ENCODE data around the gene HIPK1. TPM values are rescaled to one million over a fixed set of nuclear protein-coding genes. Genes with fewer than 3 reads are reported as not detected.
A peak's percentile ranks its signal among the peaks of the same experiment; 100 is the strongest.
"Not testable (repeated sequence)": the region's sequence is repeated elsewhere in the genome, so short reads cannot be mapped to it uniquely, and the experiment has no call there.

HIPK1 gene
- total RNA-seq, 2 donors from 2014 or later: 43.7 to 75.8 TPM

DNA sequence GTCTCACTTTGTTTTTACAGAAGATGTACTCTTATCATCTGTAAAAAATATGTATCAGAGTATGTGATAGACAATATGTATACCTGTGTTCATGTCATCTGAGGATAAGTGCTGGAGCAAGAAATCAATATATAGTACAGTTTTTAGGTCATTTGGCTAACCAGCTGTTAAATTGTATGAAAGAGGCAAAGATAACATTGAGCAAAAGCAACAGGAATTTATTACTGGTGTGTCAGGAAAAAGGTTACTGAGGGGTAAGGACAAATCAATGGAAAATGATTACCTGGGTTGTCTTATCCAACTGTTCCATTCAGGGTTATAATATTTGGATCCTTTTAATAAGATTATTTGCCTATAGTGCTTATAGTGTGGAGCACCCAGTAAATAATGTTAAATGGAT is 4.9 kb downstream of the HIPK1 start:
- no peak for ATAC-seq
- Mint-ChIP-seq H3K9me3 (no peaks in the 10 kb centered on the region), H3K27ac (peak overlapping the region; percentile 84 to 99), H3K36me3 (peaks cover 5 to 7% of the 10 kb centered on the region in 2 donors)
- DNase-seq (ENCODE audit: low spot score in 2 of 2): no peak

DNA sequence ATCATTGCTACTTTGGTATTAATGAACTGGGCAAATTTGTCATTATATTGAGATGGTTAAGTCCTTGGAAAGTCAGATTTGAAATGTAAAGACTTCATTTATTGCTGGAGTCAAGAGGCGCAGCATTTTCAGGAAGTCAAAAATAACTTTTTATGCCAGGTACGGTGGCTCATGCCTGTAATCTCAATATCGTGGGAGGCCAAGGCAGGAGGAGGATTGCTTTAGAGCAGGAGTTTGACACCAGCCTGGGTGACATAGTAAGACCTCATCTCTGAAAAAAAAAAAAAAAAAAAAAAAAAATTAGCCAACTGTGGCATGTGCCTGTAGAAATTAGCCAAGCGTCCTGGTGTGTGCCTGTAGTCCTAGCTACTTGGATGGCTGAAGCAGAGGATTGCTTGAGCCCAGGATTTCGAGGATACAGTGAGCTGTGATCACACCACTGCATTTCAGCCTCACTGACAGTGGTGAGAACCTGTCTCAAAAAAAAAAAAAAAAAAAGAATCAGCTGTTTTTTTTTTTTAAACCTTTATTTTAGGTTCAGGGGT is 5.5 kb downstream of the HIPK1 start:
- DNase-seq (ENCODE audit: low spot score in 2 of 2): no peak
- no peak for ATAC-seq
- Mint-ChIP-seq H3K27ac (peak overlapping the region; percentile 84 to 99), H3K9me3 (no peaks in the 10 kb centered on the region), H3K36me3 (peaks cover 5 to 7% of the 10 kb centered on the region in 2 donors)

DNA sequence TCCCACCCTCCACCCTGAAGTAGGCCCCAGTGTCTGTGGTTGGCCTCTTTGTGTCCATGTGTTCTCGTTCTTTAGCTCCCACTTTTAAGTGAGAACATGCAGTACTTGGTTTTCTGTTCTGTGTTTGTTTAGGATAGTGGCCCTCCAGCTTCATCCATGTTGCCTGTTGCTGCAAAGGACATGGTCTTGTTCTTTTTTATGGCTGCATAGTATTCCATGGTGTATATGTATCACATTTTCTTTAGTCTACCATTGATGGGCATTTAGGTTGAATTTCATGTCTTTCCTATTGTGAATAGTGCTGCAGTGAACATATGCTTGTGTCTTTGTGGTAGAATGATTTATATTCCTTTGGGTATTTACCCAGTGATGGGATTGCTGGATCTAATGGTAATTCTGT is 6.1 kb downstream of the HIPK1 start:
- Mint-ChIP-seq H3K9me3 (no peaks in the 10 kb centered on the region), H3K36me3 (peaks cover 4 to 8% of the 10 kb centered on the region in 2 donors), H3K27ac (no peak overlapping the region)
- DNase-seq (ENCODE audit: low spot score in 2 of 2) (no peak), ATAC-seq (no peak)

DNA sequence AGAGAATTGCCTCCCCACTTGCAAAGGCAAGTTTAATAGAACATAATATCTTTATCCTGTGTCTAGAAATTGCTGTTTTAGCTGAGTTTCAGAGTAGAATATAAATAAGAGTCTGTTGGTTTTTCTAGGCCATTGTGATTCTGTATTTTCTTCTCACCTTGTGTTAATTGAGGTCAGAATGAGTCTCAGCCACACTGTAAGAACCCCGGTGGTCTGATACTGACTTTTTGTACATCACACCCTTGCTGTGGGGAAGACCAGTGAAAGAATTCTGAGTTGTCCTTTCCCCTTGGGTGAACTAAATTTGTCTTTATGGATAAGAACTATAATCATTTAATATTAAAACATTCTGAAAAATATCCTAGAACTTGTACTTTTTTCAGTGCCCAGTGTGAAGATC is 6.8 kb downstream of the HIPK1 start:
- Mint-ChIP-seq H3K36me3 (peaks cover 5 to 14% of the 10 kb centered on the region in 2 donors), H3K27ac (no peak overlapping the region), H3K9me3 (no peaks in the 10 kb centered on the region)
- DNase-seq (ENCODE audit: low spot score in 2 of 2) (no peak), ATAC-seq (no peak)

DNA sequence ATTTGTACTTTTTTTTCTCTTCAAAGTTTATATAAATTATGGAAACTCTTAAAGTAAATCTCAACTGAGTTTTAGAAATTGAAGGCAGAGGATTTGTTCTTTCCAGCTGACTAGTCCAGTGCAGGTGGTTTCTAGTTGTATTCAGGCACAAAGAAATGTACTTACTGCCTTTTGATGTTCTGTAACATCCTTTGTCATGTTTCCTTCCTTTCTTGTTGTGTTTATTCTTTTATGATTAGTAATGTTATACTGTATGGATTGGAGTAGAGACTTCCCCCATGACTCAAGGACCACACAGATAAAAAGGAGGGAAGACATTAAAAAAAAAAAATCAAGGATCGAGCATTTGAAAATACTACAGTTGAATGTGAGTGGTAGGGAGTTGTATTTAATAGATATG is 8.0 kb downstream of the HIPK1 start:
- ATAC-seq: no peak
- Mint-ChIP-seq H3K9me3 (no peaks in the 10 kb centered on the region), H3K36me3 (peaks cover 5 to 14% of the 10 kb centered on the region in 2 donors), H3K27ac (peak overlapping the region; percentile 7 to 29)
- DNase-seq (ENCODE audit: low spot score in 2 of 2): no peak

DNA sequence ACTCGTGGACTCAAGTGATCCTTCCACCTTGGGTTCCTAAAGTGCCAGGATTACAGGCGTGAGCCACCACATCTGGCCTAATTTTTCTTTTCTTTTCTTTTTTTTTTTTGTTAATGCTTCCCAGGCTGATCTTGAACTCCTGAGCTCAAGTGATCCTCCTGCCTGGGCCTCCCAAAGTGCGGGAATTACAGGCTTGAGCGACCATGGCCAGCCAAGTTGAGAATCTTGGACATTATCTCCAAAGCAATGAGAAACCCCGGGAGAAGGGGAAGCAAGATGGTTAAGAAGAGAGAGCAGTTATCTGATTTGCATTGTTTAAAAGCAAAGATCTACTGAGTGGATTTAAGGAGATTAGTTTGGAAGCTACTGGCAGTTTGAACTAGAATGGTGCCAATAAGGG is 9.1 kb downstream of the HIPK1 start:
- Mint-ChIP-seq H3K27ac (peak overlapping the region; percentile 19 to 29), H3K9me3 (peaks cover 0 to 1% of the 10 kb centered on the region in 2 donors), H3K36me3 (peaks cover 6 to 18% of the 10 kb centered on the region in 2 donors)
- DNase-seq (ENCODE audit: low spot score in 2 of 2): no peak
- no peak for ATAC-seq

DNA sequence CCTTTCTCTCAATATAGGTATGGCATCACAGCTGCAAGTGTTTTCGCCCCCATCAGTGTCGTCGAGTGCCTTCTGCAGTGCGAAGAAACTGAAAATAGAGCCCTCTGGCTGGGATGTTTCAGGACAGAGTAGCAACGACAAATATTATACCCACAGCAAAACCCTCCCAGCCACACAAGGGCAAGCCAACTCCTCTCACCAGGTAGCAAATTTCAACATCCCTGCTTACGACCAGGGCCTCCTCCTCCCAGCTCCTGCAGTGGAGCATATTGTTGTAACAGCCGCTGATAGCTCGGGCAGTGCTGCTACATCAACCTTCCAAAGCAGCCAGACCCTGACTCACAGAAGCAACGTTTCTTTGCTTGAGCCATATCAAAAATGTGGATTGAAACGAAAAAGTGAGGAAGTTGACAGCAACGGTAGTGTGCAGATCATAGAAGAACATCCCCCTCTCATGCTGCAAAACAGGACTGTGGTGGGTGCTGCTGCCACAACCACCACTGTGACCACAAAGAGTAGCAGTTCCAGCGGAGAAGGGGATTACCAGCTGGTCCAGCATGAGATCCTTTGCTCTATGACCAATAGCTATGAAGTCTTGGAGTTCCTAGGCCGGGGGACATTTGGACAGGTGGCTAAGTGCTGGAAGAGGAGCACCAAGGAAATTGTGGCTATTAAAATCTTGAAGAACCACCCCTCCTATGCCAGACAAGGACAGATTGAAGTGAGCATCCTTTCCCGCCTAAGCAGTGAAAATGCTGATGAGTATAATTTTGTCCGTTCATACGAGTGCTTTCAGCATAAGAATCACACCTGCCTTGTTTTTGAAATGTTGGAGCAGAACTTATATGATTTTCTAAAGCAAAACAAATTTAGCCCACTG is 11.5 kb downstream of the HIPK1 start:
- peaks cover 13 to 32% of the 10 kb centered on the region in 2 donors for H3K36me3 Mint-ChIP-seq
- H3K27ac Mint-ChIP-seq: peak overlapping the region; percentile 88 to 96
- peak; percentile 54 to 77 for DNase-seq (ENCODE audit: low spot score in 2 of 2)
- ATAC-seq: peak; percentile 71 to 92
- H3K9me3 Mint-ChIP-seq: peaks cover 0 to 3% of the 10 kb centered on the region in 2 donors

DNA sequence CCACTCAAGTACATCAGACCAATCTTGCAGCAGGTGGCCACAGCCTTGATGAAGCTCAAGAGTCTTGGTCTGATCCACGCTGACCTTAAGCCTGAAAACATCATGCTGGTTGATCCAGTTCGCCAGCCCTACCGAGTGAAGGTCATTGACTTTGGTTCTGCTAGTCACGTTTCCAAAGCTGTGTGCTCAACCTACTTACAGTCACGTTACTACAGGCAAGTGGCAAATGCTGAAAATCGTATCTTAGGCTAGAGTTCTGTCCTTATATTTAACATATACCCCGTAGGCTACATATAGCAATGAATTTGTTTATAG is 12.1 kb downstream of the HIPK1 start:
- Mint-ChIP-seq H3K9me3 (peaks cover 0 to 3% of the 10 kb centered on the region in 2 donors), H3K27ac (peak overlapping the region; percentile 17 to 88), H3K36me3 (peaks cover 13 to 32% of the 10 kb centered on the region in 2 donors)
- DNase-seq (ENCODE audit: low spot score in 2 of 2): no peak
- ATAC-seq: peak in 1 of 2 donors; percentile 12

DNA sequence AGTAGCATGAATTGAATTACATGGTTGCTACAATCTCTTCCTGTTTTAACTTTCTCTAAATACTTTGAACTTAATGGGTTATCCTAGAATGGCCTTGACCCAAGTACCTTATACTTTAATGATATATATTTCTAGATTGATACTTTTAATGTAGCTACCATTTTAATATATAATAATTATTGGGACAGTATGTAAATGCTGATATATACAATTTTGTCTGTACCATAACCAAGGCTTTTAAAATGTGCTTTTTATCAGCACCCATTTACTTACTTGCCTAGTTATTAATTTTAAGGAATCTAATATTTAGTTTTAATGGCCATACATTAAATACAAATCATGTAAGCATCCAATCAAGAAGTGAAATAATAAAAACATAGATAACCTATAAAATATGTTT is 13.4 kb downstream of the HIPK1 start:
- Mint-ChIP-seq H3K9me3 (peaks cover 0 to 3% of the 10 kb centered on the region in 2 donors), H3K36me3 (peaks cover 13 to 27% of the 10 kb centered on the region in 2 donors), H3K27ac (no peak overlapping the region)
- ATAC-seq (no peak), DNase-seq (ENCODE audit: low spot score in 2 of 2) (no peak)

DNA sequence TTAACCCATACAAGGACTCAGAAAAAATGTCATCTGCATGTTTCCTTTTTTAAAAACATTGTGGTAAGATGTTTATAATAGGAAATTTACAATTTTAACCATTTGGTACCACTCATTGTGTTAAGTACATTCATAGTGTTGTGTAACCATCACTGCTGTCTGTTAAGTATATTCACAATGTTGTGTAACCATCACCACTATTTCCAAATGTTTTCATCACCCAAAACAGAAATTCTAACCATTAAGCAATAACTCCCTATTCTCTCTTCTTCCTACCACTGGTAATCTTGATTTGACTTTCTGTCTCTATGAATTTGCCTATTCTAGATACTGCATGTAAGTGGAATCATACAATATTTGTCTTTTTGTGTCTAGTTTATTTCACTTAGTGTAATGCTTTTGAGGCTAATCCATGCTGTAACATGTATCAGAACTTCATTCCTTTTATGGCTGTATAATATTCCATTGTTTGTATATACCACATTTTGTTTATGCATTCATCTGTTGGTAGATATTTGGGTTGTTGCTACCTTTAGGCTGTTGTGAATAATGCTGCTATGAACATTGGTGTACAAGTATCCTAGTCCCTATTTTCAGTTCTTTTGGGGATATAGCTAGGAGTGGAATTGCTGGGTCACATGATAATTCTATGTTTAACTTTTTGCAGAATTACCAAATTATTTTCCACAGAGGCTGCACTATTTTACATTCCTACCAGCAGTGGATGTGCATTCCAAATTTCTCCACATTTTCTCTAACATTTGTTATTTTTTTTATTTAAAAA is 14.1 kb downstream of the HIPK1 start:
- H3K36me3 Mint-ChIP-seq: peaks cover 13 to 25% of the 10 kb centered on the region in 2 donors
- no peak for ATAC-seq
- peaks cover 0 to 3% of the 10 kb centered on the region in 2 donors for H3K9me3 Mint-ChIP-seq
- DNase-seq (ENCODE audit: low spot score in 2 of 2): no peak
- peak overlapping the region in 1 of 2 donors; percentile 2 for H3K27ac Mint-ChIP-seq

DNA sequence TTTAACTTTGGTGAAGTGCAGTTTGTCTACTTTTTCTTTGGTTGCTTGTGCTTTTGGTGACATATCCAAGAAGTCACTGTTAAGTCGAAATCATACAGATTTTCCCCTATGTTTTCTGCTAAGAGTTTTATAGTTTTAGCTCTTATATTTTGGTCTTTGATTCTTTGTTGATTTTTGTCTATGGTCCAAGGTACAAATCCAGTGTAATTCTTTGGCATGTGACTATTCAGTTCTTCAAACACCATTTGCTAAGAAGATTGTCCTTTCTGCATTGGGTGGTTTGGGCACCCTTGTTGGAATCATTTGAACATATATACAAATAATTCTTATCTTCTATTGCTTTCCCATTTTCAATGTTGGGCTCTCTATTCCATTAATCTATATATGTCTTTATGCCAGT is 16.2 kb downstream of the HIPK1 start:
- DNase-seq (ENCODE audit: low spot score in 2 of 2) (no peak), ATAC-seq (no peak)
- no peak overlapping the region for H3K27ac Mint-ChIP-seq
- peaks cover 11 to 29% of the 10 kb centered on the region in 2 donors for H3K36me3 Mint-ChIP-seq
- H3K9me3 Mint-ChIP-seq: peaks cover 0 to 3% of the 10 kb centered on the region in 2 donors

DNA sequence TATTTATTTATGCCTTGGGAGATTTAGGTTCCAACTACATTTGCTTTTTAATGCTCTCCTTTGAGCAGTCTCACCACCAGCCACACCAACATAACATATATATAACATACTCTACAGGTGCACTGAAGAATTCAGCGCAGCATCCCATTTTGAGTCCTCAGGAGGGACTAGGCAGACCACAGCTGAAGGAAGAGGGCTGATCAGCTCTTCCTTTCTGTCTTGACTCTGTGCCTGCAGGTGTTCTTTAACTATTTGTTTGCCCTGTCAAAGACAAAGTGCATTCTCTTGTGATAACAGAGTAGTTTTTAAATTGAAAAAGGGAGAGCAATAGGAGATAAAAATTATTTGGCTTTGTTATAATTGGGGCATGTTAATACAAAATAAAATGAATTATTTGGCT is 17.0 kb downstream of the HIPK1 start:
- peak in 1 of 2 donors; percentile 54 for ATAC-seq
- no peak for DNase-seq (ENCODE audit: low spot score in 2 of 2)
- H3K9me3 Mint-ChIP-seq: peaks cover 0 to 3% of the 10 kb centered on the region in 2 donors
- H3K27ac Mint-ChIP-seq: peak overlapping the region; percentile 69 to 87
- peaks cover 8 to 24% of the 10 kb centered on the region in 2 donors for H3K36me3 Mint-ChIP-seq

DNA sequence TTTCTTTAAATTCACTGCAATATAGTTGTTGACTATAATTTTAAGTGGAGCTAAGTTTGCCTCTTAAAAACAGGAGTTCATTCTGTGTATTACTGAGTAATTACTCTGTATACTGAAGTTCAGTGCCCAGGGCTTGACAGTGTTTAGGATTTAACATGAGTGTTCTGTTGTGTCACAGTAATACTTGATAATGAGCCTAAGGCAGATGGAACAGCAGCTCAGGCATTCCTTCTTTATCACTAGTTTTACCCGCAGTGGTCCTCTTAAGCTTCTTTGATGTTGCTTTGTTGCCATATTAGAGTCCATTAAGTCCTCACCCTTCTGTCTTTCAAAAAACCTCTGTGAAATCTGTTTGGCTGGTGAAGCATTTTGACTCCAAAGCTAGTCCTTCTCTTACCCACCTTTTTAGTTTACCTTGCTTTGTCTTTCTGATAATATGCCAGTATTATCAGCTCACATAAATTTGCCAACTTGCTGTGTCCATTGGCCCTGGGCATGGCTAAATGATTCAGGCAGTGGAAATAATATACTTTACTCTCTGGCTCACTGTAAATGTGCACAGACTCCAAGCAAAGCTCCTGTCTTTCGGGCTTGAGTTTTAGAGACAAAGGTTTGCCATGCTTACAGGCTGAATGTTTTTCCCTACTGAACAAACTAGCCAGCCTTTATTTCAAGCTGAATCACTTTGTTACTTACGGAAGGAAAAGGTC is 17.7 kb downstream of the HIPK1 start:
- DNase-seq (ENCODE audit: low spot score in 2 of 2) (no peak), ATAC-seq (peak; percentile 42 to 63)
- Mint-ChIP-seq H3K9me3 (peaks cover 0 to 3% of the 10 kb centered on the region in 2 donors), H3K27ac (peak overlapping the region in 1 of 2 donors; percentile 87), H3K36me3 (peaks cover 8 to 30% of the 10 kb centered on the region in 2 donors)

DNA sequence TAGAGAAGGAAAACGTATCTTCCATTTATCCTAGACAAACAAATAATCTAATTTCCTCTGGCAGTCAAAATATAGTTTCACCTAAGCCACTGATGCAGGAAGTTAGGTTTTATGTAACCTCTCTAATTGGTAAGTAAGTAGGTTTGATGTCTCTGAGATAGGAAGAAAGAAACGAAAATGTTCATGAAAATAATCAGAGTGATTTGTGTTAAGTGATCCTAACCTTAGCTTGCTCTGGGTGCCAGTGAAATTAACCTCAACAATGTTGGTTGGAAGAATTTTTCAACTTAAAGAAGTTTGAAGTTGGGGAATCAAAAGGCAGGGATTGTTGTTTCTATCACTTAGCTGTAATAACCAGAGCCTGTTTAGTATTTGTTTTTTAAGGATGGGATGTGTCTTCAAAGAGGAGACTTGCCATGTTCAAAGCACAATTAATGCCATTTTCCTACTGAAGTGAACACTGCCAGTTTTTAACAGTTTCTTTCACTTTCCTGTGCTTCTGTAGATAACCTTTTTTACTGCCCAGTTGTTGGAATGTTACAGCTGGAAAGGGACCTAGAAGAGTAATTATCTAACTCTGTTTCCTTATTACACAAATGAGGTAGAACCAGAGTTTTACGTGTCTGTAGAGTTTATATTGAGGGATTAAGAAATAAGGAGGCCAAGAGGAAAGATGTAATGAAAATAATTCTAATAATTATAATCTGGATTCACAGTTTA is 18.4 kb downstream of the HIPK1 start:
- DNase-seq (ENCODE audit: low spot score in 2 of 2) (no peak), ATAC-seq (peak; percentile 15 to 32)
- H3K9me3 Mint-ChIP-seq: peaks cover 0 to 3% of the 10 kb centered on the region in 2 donors
- H3K27ac Mint-ChIP-seq: peak overlapping the region; percentile 81 to 87
- peaks cover 8 to 30% of the 10 kb centered on the region in 2 donors for H3K36me3 Mint-ChIP-seq

DNA sequence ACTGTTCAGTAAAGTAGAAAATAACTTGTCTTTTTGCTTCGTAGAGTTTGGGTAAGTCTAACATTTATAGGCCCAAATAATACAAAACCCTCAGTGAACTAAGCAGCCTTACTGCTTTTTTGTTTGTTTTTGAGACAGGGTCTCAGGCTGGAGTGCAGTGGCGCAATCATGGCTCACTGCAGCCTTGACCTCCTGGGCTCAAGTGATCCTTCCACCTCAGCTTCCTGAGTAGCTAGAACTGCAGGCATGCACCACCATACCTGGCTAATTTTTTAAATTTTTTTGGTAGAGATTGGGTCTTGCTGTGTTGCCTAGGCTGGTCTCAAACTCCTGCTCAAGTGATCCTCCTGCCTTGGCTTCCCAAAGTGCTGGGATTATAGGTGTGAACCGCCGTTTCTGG is 19.0 kb downstream of the HIPK1 start:
- not testable (repeated sequence) for ATAC-seq; DNase-seq (ENCODE audit: low spot score in 2 of 2); H3K9me3 Mint-ChIP-seq
- Mint-ChIP-seq H3K36me3 (peaks cover 7 to 27% of the 10 kb centered on the region in 2 donors), H3K27ac (peak overlapping the region; percentile 84 to 87)

DNA sequence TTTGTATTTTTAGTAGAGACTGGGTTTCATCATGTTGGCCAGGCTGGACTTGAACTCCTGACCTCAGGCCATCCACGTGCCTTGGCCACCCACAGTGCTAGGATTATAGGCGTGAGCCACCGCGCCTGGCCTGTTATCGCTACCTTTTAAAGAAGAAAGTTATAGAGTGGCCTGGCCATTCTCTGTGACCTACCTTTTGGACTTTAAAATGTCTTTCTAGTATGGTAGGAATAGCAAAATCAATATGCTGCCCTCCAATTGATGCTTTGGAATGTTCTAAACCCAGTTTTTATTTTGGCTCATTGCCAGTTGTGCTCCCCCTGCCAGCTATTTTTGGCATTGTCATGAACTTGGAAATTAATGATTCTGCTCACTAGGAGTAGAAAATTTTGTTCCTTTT is 19.9 kb downstream of the HIPK1 start:
- DNase-seq (ENCODE audit: low spot score in 2 of 2) (no peak), ATAC-seq (no peak)
- H3K36me3 Mint-ChIP-seq: peaks cover 4 to 24% of the 10 kb centered on the region in 2 donors
- H3K27ac Mint-ChIP-seq: peak overlapping the region; percentile 84 to 87
- no peaks in the 10 kb centered on the region for H3K9me3 Mint-ChIP-seq

Data from activated naive CD4-positive, alpha-beta T cell treated with anti-CD3 and anti-CD28 coated beads, Interleukin-2, amount 50 U/mL, for 72 hours (primary cell).